Daoy (cell line): ENCODE measurements around the gene LMBR1. TPM values are rescaled to one million over a fixed set of nuclear protein-coding genes. Genes with fewer than 3 reads are reported as not detected.
"Not testable (repeated sequence)": the region's sequence is repeated elsewhere in the genome, so short reads cannot be mapped to it uniquely, and the experiment has no call there.

Experiments used
- DNase-seq: peaks from one replicate; pipeline ENCODE4 v3.0.0-alpha.2; 2015; ENCODE audit warnings: low read depth
- total RNA-seq: library from RNA; depleted of rRNA; stranded (reverse); fragments of >200 nt; shearing (Covaris generic); gene quantifications from 2 replicates; pipeline ENCODE4 v1.2.3, GENCODE V29; 2014; rRNA removed

Gene LMBR1, protein sequence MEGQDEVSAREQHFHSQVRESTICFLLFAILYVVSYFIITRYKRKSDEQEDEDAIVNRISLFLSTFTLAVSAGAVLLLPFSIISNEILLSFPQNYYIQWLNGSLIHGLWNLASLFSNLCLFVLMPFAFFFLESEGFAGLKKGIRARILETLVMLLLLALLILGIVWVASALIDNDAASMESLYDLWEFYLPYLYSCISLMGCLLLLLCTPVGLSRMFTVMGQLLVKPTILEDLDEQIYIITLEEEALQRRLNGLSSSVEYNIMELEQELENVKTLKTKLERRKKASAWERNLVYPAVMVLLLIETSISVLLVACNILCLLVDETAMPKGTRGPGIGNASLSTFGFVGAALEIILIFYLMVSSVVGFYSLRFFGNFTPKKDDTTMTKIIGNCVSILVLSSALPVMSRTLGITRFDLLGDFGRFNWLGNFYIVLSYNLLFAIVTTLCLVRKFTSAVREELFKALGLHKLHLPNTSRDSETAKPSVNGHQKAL
- total RNA-seq, result 45.0 and 62.6 TPM in 2 replicates

DNA sequence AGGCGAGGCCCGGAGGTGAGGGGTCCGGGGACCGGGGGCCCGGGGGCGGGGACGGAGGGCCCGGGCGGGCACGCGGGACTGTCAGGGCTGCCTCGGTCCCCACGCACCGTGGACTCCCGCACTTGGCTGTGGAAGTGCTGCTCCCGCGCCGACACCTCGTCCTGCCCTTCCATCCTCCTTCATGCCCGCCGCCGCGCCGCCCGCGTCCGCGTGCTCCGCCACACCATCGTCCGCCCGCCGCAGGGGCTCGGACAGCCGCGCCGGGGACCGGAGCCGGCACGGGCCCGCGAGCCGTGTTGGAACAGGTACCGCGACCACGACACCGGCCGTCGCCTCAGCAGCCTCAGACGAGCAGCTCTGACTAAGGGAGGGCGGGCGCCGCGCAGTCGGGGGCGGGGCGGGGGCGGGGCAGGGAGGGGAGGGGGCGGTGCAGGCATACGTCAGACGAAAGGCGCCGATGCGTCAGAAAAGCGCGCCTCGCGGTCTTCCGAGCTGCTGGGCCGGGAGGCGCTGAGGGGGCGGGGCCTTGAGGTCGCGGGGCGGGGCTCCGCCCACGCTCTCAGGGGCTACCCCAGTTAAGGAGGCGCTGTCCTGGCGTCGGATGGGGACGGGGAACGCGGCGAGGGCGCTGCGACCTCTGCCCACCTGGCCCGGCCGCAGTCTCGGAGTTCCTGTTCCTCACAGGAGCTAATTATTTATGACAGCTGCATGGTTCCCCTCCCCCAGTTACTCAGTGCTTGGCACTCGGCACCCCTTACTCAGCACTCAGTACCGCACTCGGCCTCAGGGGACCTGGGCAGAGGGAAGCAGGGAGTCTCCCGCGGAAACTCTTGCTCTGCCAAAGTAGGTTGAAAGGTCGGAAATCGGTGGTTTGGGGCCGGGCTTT, at the start of gene LMBR1:
LMBR1 (minus strand) TSS at position 363 of the 886 bp plus-strand sequence; CDS start at position 173, 190 bp downstream.
- peak; percentile 98 for DNase-seq

DNA sequence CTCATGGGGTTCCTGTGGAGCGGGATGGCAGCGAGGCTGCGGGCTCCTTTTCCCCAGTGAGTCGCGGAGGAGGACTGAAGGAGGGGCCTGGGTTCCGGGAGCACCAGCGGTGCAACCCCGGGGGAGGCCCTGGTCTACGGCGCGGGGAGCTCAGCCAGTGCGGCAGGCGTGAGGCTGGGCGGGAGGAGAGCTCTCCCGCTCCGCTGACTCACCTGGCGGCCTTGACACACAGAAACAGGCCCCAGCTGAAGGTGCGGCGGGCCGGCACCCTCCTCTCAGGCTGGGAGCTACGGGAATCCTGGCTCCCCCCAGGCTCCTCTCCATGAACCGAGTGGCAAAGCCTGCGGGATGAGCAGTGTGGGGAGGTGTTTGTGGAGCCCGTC, 49.7 kb upstream of the LMBR1 start:
- no peak for DNase-seq

DNA sequence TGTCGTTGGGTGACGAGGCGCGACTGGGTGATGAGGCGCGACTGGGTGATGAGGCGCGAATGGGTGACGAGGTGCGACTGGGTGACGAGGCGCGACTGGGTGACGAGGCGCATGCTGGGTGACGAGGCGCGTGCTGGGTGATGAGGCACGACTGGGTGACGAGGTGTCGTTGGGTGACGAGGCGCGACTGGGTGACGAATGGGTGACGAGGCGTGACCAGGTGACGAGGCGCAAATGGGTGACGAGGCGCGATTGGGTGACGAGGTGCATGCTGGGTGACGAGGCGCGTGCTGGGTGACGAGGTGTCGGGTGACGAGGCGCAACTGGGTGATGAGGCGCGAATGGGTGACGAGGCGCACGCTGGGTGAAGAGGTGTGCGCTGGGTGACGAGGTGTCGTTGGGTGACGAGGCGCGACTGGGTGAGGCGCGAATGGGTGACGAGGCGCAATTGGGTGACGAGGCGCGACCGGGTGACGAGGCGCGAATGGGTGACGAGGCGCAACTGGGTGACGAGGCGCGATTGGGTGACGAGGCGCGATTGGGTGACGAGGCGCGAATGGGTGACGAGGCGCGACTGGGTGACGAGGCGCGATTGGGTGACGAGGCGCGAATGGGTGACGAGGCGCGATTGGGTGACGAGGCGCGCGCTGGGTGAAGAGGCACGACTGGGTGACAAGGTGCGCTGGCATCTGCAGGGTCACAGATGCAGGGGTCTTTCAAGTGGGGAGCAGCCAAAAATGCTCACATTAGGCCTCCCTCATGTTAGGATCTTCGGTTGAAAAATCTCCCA, 48.6 kb upstream of the LMBR1 start:
- no peak for DNase-seq

DNA sequence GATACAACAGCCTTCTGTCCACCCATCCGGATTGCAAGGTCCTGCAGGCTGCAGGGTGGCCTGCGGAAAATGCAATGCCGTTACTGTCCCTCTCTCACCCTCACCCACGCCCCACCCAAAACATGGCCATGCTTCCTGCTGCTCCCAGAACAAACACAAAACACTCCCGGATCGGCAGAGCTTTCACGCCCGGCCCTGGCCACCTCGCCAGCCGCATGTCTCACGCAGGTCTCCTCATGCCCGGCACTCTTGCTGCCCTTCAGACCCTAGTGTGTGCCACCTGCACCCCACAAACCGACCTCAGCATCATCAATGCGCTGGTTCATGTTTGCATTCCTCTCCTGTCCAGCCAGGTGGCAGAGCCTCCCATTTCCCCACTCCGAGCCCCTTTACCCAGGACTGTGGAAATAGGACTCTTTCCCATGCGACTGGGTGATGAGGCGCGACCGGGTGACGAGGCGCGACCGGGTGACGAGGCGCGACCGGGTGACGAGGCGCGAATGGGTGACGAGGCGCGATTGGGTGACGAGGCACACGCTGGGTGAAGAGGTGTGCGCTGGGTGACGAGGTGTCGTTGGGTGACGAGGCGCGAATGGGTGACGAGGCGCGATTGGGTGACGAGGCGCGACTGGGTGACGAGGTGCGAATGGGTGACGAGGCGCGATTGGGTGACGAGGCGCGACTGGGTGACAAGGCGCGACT, 47.6 kb upstream of the LMBR1 start:
- no peak for DNase-seq

DNA sequence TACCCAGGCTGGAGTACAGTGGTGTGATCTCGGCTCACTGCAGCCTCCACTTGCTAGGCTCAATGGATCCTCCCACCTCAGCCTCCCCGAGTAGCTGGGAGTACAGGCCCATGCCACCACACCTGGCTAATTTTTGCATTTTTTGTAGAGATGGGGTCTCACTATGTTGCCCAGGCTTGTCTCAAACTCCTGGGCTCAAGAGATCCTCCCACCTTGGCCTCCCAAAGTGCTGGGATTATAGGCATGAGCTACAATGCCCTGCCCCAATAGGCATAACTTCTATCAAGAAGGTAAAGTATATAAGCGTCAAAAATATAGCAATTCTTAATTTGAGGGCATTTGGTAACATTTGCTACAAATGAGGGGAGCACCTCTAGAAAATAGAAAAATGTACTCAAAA, 43.8 kb upstream of the LMBR1 start:
- not testable (repeated sequence) for DNase-seq

DNA sequence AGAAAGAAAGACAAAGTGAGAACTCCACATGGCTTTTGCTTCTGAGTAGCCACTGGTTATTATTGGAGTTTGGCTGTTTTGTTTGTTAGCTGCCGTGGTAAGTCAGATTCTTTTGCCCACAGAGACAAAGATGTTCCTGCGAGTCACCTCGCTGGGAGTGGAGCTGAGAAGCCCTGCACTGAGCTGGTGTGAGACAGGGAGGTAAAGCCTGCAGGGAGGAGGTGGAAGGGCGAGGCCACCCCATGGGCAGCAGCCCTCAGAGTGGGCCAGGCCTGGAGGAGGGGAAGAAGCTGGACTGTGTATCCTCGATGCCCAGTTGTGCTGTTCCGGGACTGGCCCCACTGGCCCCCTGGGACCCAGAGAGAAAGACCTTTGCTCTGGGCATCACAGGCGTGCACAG, 42.3 kb upstream of the LMBR1 start:
- no peak for DNase-seq

DNA sequence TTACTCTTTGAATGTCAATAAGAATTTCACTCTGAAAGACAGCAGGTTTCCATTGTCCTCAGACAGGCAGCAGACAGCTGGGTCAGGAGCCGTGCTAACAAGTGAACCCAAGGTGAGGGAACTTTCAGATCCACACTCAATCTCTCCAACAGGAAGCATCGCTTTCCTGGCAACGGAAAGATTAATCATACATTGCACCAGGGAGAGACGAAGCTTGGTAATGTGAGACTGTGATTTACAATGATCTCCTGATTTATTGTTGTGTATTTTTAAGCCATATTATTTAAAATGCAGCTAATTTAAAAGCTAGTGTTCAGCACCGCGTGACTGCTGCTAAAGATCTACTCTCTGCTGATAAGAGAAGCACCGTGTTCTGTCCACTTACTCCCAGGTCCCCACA, 39.0 kb upstream of the LMBR1 start:
- DNase-seq, result no peak

DNA sequence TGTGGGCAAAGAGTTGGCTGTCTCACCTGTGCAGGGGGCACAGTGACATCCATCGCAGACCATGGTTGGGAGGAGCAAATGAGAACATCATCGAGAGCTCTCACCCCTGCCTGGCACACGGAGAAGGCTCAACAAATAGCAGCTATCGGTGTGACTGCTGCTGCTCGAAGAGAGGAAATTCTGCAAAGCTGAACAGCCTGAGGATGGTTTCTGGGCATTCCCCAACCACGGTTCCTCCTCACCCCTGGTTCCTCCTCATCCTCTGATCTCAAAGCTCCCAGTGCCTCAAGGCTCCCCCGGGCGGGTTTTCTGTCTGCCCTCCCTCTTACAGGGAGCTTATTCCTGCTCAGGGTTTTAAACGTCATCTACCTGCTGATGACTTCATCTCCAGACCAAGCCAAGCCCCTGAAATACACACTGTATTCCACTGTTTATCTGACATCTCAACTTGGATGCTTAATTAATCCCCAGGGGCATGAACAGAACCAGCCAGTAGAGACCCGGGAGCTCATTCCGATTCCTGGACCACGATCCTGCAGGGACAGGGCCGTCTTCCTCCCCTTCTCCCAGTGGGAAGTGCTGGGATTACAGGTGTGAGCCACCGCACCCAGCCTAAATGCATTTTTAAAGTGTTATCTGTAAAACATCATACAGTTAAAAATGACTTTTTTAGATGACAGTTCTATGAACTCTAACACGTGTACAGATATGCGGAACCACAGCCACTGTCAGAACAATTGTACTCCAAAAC, 37.0 kb upstream of the LMBR1 start:
- no peak for DNase-seq

DNA sequence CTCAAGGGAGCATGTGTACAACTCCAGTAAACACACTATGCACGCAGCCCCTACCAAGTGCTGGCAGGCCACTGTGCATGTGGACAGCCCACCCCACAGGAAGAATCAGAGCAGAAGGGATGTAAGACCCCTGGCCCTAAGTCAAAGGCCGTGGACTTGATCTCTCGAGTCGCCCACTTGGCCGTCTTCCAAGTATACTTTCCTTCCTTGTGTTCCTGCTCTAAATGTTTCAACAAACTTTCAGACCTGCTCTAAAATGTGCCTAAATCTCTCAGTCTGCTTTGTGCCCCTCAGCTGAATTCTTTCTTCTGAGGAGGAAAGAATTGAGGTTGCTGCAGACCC, 35.4 kb upstream of the LMBR1 start:
- no peak for DNase-seq

DNA sequence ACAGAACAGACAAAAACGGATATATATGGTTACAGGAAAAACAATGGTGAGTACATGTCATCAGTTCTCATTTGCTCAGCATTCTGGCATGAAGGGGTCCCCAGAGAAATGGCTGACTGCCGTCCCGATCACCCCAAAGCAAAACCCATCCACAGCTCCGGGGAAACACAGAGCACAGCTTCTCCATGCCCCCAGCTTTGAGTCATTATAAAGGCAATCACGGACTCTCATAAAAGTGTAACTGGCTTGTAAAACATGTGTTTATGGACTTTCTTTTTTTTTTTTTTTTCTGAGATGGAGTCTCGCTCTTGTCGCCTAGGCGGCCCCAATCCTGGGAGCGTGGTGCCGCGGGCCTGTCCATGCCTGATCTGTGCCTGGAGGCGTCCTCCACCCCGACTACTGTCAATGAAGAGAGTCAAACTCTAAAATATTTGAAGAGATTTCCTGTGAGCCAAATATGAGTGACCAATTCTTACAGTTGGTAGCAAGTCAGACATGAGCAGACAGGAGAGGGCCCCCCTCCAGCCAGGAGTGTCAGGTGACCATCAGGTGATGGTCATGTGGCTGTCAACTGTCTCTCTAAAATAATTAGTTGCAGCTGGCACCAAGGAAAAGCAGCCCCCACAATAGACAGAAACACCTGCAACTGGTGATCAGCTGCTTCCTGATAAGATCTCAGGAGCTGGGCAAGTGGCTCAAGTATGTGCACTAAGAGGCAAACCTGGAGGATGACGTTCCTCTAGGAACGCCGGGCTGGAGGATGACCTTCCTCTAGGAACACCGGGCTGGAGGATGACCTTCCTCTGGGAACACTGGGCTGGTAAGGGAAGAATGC, 34.8 kb upstream of the LMBR1 start:
- DNase-seq, result no peak

DNA sequence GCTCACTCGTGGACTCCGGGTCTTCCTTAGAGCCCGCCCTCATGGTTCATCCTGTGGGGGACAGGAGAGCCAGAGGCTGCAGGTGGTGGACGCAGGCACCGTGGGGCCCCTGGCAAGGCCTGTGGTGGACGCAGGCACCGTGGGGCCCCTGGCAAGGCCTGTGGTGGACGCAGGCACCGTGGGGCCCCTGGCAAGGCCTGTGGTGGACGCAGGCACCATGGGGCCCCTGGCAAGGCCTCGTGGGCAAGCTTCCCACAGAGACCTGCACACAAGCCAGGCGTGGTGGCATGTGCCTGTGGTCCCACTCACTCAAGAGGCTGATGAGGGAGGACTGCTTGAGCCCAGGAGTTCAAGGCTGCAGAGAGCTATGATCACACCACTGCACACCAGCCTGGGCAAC, 32.8 kb upstream of the LMBR1 start:
- not testable (repeated sequence) for DNase-seq

DNA sequence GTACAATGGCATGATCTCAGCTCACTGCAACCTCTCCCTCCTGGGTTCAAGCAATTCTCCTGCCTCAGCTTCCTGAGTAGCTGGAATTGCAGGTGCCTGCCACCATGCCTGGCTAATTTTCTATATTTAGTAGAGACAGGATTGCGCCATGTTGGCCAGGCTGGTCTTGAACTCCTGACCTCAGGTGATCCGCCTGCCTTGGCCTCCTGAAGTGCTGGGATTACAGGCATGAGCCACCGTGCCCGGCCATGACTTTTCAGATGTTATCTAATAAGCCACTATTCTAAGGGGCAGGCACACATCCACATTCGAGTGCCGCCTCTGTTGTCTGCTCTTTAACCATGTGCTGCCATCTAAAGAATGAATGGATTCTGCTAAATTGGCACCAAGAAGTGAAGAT, 29.3 kb upstream of the LMBR1 start:
- not testable (repeated sequence) for DNase-seq

DNA sequence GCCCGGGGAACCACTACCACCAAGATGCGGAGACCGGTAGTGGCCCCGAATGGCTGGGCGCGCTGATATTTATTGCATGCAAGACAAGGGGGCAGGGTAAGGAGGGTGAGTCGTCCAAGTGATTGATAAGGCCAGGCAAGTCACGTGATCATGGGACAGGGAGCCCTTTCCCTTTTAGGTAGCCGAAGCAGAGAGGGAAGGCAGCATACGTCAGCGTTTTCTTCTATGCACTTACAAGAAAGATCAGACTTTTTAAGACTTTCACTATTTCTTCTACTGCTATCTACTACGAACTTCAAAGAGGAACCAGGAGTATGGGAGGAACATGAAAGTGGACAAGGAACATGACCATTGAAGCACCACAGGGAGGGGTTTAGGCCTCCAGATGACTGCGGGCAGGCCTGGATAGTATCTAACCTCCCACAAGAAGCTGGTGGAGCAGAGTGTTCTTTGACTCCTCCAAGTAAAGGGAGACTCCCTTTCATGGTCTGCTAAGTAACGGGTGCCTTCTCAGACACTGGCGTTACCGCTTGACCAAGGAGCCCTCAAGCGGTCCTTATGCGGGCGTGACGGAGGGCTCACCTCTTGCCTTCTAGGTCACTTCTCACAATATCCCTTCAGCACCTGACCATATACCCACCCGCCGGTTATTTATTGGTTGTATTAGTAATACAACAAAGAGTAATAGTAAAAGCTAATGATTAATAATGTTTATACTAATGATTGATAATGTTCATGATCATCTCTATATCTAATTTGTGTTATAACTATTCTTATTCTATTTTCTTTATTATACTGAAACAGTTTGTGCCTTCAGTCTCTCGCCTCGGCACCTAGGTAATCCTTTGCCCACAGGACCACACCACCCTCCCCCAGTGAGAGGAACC, 27.7 kb upstream of the LMBR1 start:
- DNase-seq, result not testable (repeated sequence)

DNA sequence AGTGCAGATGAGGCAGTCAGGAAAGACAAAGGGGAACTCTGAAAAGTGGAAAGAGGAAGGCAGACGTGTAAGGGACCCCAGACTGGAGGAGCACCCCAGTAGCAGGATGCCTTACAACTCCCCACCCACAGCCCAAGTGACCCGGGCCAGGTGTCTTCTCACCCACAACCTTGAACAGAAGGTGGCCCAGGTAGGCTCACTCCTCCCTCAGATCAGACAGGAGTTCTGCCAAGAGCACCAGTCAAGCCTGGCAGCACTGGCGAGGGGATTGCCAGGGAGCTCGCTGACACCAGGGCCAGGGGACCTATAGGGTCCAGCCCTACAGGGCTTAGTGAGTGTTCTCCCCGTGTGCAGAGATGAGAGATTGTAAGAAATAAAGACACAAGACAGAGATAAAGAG, 27.1 kb upstream of the LMBR1 start:
- no peak for DNase-seq

DNA sequence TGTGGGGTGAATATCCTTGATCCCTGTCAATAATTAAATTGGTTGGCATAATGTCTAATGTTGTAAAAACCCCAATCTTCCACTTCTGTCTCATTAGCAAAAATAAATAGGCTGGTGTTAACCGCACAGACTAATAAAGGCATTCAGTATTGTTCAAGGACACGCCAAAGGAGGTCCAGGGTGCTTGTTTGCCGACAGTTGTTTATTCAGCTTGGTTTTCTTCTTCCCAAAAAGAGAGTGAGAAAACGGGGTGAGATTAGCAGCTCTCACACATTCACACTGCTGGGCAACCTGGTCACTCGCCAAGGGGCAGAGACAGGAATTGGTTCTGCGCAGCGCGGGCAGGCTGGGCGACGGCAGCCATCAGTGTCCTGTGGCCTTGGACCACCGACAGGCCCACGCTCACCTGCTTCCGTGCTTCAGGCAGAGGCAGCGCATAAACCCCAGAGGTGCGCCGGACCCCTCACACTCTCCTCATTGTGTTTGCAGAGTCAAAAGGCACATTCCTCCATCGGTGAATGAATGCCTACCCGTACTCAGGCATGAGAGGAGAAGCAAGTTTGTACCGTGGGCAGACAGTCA, 26.2 kb upstream of the LMBR1 start:
- no peak for DNase-seq

DNA sequence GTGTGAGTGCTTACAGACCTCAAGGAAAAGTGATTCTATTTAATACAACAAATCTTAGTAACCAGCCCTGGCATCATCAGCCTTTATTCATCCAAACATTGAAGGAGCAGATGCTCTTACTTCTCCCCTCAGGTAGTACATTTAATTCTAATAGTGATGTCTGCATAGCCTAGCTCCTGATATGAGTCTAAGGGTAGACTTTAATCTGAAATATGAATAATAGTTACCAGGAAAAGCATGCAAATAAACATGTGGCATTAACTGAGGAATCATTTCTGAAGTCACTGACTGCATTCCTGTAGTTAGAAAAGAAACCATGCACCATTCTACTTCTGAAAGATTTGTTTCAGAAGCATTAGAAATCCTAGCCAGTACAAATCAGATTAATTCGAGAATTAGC, 25.7 kb upstream of the LMBR1 start:
- DNase-seq, result no peak

DNA sequence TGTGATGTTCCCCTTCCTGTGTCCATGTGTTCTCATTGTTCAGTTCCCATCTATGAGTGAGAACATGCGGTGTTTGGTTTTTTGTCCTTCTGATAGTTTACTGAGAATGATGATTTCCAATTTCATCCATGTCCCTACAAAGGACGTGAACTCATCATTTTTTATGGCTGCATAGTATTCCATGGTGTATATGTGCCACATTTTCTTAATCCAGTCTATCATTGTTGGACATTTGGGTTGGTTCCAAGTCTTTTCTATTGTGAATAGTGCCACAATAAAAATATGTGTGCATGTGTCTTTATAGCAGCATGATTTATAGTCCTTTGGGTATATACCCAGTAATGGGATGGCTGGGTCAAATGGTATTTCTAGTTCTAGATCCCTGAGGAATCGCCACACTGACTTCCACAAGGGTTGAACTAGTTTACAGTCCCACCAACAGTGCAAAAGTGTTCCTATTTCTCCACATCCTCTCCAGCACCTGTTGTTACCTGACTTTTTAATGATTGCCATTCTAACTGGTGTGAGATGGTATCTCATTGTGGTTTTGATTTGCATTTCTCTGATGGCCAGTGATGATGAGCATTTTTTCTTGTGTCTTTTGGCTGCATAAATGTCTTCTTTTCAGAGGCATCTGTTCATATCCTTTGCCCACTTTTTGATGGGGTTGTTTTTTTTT, 16.7 kb upstream of the LMBR1 start:
- DNase-seq, result not testable (repeated sequence)

DNA sequence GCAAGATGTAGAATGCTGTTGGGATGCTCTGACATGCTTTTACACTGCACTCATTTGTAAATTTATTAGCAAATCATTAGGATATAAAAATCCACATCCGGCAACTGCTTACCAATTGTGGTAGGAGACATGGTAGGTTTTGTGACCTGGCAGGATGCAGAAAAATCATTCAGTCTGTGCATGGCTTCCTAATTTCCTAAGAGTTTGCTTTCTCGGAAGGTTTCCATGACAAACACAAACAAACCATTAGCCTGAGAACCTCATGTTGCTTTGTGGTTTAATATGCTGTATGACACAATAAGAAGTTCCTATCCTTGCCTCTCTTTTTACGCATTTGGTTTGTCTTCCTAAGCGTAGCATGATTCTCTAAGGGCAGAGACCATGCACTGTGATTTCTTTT, 14.7 kb upstream of the LMBR1 start:
- peak; percentile 55 for DNase-seq
